Fibroblast of lung (primary cell): ENCODE data around the gene SCG3. TPM values are rescaled to one million over a fixed set of nuclear protein-coding genes. Genes with fewer than 3 reads are reported as not detected.

Experiments used
- DNase-seq, 2 donors: peaks; one replicate each; pipeline versions ENCODE4 v3.0.0 to v3.0.0-alpha.2; 2010; ENCODE audit warnings: low read depth in 2 of 2
- H2AFZ ChIP-seq: 2 replicates; pipeline ENCODE4 v1.5.1; 2012; ENCODE audit warnings: low read length, control low read depth, inconsistent platforms
- H3K27ac ChIP-seq: 2 replicates; pipeline ENCODE4 v1.5.1; 2011; ENCODE audit warnings: low read length, control low read depth; ENCODE audit not compliant: insufficient read depth
- H3K27me3 ChIP-seq: 2 replicates; pipeline ENCODE4 v1.5.1; 2011; ENCODE audit warnings: mild to moderate bottlenecking, low read length; ENCODE audit not compliant: control insufficient read depth, insufficient read depth
- H3K36me3 ChIP-seq: 2 replicates; pipeline ENCODE4 v1.5.1; 2011; ENCODE audit warnings: low read length; ENCODE audit not compliant: control insufficient read depth, insufficient read depth
- H3K4me1 ChIP-seq: 2 replicates; pipeline ENCODE4 v1.5.1; 2011; ENCODE audit warnings: low read length; ENCODE audit not compliant: control insufficient read depth, insufficient read depth; ENCODE audit errors: extremely low read depth
- H3K4me2 ChIP-seq: 2 replicates; pipeline ENCODE4 v1.5.1; 2011; ENCODE audit warnings: low read length, control low read depth; ENCODE audit not compliant: insufficient read depth; ENCODE audit errors: extremely low read depth
- H3K4me3 ChIP-seq, 4 experiments: fragments of 200-600 bp in 1 of 4; sonication (generic) in 1 of 4; replicated peaks in 1 of 4; 2 replicates each; pipeline ENCODE4 v1.5.1; 2011 to 2016; ENCODE audit warnings: low read length in 4 of 4, low read depth in 3 of 4, mild to moderate bottlenecking in 3 of 4, control low read depth in 2 of 4, inconsistent platforms in 1 of 4, mixed read lengths in 1 of 4; ENCODE audit not compliant: insufficient read depth in 1 of 4; ENCODE audit errors: control extremely low read depth in 1 of 4
- H3K79me2 ChIP-seq: 2 replicates; pipeline ENCODE4 v1.5.1; 2012; ENCODE audit warnings: mild to moderate bottlenecking, low read length, inconsistent platforms; ENCODE audit not compliant: control insufficient read depth, insufficient read depth
- H3K9ac ChIP-seq: 2 replicates; pipeline ENCODE4 v1.5.1; 2011; ENCODE audit warnings: mild to moderate bottlenecking, low read length, control low read depth; ENCODE audit not compliant: insufficient read depth
- H3K9me3 ChIP-seq: 2 replicates; pipeline ENCODE4 v1.5.1; 2012; ENCODE audit warnings: low read depth, low read length; ENCODE audit not compliant: control insufficient read depth, insufficient read depth
- H4K20me1 ChIP-seq: 2 replicates; pipeline ENCODE4 v1.5.1; 2011; ENCODE audit warnings: low read length; ENCODE audit not compliant: control insufficient read depth, insufficient read depth; ENCODE audit errors: extremely low read depth
- EZH2 ChIP-seq: IDR thresholded peaks from 2 replicates; pipeline ENCODE4 v1.5.1; 2012; ENCODE audit warnings: low read length, control low read depth, mild to moderate bottlenecking; ENCODE audit errors: missing control alignments
- polyA plus RNA-seq, 2 donors: library from polyadenylated mRNA; depleted of rRNA in 1 of 2; stranded (reverse) in 1 of 2; unstranded in 1 of 2; fragments of >200 nt; gene quantifications; 2 replicates each; pipeline ENCODE4 v1.2.1, GENCODE V29; 2011 to 2012; ENCODE audit warnings: missing spikeins in 1 of 2
- total RNA-seq: library from RNA; depleted of rRNA; stranded (reverse); fragments of >200 nt; gene quantifications from 2 replicates; pipeline ENCODE4 v1.2.1, GENCODE V29; 2014
- TF ChIP-seq, protein P1 (sequence below), 2 donors: IDR thresholded peaks in 1 of 2; conservative IDR thresholded peaks in 1 of 2; 1 replicate in 1 of 2; 2 replicates in 1 of 2; pipeline ENCODE4 v1.5.1; 2011 to 2012; ENCODE audit warnings: low read length in 2 of 2, control low read depth in 1 of 2, inconsistent platforms in 1 of 2, low read depth in 1 of 2, mild to moderate bottlenecking in 1 of 2

SCG3 gene
- total and polyA plus RNA-seq, 2 donors (not counting 1 experiment from before 2014, with no cell fraction given): not detected

DNA sequence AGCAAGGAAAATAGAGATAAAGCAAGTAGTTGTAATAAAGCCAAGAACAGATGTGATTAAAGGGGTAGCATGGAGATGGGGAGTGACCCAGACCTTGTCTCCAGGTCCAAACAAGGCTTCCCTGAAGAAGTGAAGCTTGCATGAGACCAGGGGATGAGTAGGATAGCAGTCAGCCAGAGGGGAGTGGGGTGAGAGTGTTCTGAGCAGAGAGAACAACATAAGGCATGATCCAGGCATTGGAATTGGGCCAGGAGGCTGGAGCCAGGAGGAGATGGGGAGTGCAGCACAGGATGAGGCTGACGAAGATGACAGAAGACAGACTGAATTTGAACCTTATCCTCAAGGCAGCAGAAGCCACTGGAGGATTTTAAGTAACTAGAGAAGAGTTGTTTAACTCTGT lies 77.3 kb downstream of the SCG3 start:
- TF ChIP-seq, protein P1, sequence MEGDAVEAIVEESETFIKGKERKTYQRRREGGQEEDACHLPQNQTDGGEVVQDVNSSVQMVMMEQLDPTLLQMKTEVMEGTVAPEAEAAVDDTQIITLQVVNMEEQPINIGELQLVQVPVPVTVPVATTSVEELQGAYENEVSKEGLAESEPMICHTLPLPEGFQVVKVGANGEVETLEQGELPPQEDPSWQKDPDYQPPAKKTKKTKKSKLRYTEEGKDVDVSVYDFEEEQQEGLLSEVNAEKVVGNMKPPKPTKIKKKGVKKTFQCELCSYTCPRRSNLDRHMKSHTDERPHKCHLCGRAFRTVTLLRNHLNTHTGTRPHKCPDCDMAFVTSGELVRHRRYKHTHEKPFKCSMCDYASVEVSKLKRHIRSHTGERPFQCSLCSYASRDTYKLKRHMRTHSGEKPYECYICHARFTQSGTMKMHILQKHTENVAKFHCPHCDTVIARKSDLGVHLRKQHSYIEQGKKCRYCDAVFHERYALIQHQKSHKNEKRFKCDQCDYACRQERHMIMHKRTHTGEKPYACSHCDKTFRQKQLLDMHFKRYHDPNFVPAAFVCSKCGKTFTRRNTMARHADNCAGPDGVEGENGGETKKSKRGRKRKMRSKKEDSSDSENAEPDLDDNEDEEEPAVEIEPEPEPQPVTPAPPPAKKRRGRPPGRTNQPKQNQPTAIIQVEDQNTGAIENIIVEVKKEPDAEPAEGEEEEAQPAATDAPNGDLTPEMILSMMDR (conservative IDR thresholded peaks at IDR 0.05 in 1 of 2, IDR thresholded peaks at IDR 0.05 in 1 of 2; ENCODE audit: low read depth in 1 of 2, low read length in 2 of 2): no peak
- no peak for TF ChIP-seq EZH2
- Histone ChIP-seq H3K4me3 (no peak overlapping the region), H4K20me1 (no peaks in the 10 kb centered on the region), H3K4me1 (peaks cover 14% of the 10 kb centered on the region), H3K27ac (no peak overlapping the region), H3K9ac (no peak overlapping the region), H3K9me3 (no peaks in the 10 kb centered on the region), H3K79me2 (no peaks in the 10 kb centered on the region), H3K36me3 (no peaks in the 10 kb centered on the region), H2AFZ (no peak overlapping the region), H3K27me3 (no peaks in the 10 kb centered on the region), H3K4me2 (peak overlapping the region; percentile 25)
- peak; percentile 68 to 81 for DNase-seq

DNA sequence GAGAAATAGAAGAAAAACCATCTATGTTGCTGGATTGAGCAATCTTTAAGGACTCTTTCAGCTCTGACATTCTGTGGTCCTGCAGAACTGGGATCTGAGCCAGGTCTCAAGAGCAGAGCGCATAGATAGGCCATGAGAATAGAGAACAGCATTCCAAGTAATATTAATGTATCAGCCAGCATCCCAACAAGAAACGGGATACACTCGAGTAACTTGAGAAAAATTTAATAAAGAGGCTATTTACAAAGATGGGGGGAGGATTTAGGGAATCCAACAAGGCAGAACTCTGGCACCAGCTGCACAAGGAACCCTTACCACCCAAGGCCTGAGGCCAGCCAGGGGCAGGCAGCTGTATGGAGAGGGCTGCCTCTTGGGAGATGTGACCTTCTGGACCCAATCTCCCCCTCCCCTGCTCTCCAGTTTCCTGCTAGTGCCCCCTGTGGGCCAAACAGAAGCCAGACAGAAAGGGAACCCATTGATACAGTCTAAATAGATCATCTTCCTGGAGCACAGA lies 78.3 kb downstream of the SCG3 start:
- Histone ChIP-seq H3K36me3 (no peaks in the 10 kb centered on the region), H3K79me2 (no peaks in the 10 kb centered on the region), H3K27ac (no peak overlapping the region), H3K4me2 (no peak overlapping the region), H2AFZ (no peak overlapping the region), H4K20me1 (no peaks in the 10 kb centered on the region), H3K9me3 (no peaks in the 10 kb centered on the region), H3K4me3 (no peak overlapping the region), H3K27me3 (no peaks in the 10 kb centered on the region), H3K4me1 (peaks cover 14% of the 10 kb centered on the region), H3K9ac (no peak overlapping the region)
- DNase-seq: peak; percentile 95 to 97
- TF ChIP-seq EZH2: no peak
- TF ChIP-seq, protein P1 (conservative IDR thresholded peaks at IDR 0.05 in 1 of 2, IDR thresholded peaks at IDR 0.05 in 1 of 2; ENCODE audit: low read depth in 1 of 2, low read length in 2 of 2): peak; percentile 50 to 53

DNA sequence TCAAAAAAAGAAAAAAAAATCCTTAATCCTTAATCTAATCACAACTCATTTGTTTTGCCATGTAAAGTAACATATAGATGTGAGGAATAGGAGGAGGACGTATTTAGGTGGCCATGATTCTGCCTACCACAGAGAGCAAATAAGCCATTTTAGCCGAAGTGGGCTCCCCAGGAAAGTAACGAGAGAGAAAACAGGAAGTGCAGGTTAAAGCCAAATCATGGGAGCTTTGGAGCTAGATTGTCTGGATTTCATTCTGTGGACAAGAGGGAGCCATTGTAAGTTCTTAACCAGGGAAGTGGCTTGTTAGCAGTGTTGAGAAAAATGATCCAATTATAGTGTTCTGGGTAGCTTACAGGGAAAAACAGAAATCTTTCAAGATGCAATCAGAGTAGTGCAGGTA lies 79.5 kb downstream of the SCG3 start:
- DNase-seq: no peak
- TF ChIP-seq, protein P1 (conservative IDR thresholded peaks at IDR 0.05 in 1 of 2, IDR thresholded peaks at IDR 0.05 in 1 of 2; ENCODE audit: low read depth in 1 of 2, low read length in 2 of 2): no peak
- TF ChIP-seq EZH2: no peak
- no peaks in the 10 kb centered on the region for H3K79me2 ChIP-seq
- H2AFZ ChIP-seq: no peak overlapping the region
- no peak overlapping the region for H3K4me2 ChIP-seq
- no peaks in the 10 kb centered on the region for H3K9me3 ChIP-seq
- H3K27me3 ChIP-seq: no peaks in the 10 kb centered on the region
- H4K20me1 ChIP-seq: no peaks in the 10 kb centered on the region
- H3K9ac ChIP-seq: no peak overlapping the region
- no peak overlapping the region for H3K4me3 ChIP-seq
- no peaks in the 10 kb centered on the region for H3K36me3 ChIP-seq
- no peak overlapping the region for H3K27ac ChIP-seq
- H3K4me1 ChIP-seq: peaks cover 14% of the 10 kb centered on the region
